HG03066 (cell line): ENCODE results near the gene FGF14.
"Not testable (repeated sequence)": the region's sequence is repeated elsewhere in the genome, so short reads cannot be mapped to it uniquely, and the experiment has no call there.

ENCODE experiments used
- ATAC-seq: cut with Tn5 transposase; IDR thresholded peaks from one replicate; pipeline ENCODE4 v1.9.1; 2021; ENCODE audit warnings: low read depth; ENCODE audit not compliant: unreplicated experiment

Gene FGF14

GRCh38 chr13:102141625-102142472 is 260.0 kb downstream of the FGF14 start:
- no peak for ATAC-seq

- no peak for ATAC-seq
Observed at GRCh38 chr13:102139626-102140025, 262.2 kb downstream of the FGF14 start.

GRCh38 chr13:102138635-102139190 is 263.1 kb downstream of the FGF14 start:
- no peak for ATAC-seq

GRCh38 chr13:102137904-102138303 is 263.9 kb downstream of the FGF14 start:
- not testable (repeated sequence) for ATAC-seq

GRCh38 chr13:102136735-102137296 is 265.0 kb downstream of the FGF14 start:
- no peak for ATAC-seq

- ATAC-seq: no peak
Observed at GRCh38 chr13:102132777-102133295, 269.0 kb downstream of the FGF14 start.

- no peak for ATAC-seq
Observed at GRCh38 chr13:102131246-102131645, 270.6 kb downstream of the FGF14 start.

GRCh38 chr13:102128216-102128810 is 273.5 kb downstream of the FGF14 start:
- no peak for ATAC-seq

- ATAC-seq: no peak
Observed at GRCh38 chr13:102127153-102127552, 274.7 kb downstream of the FGF14 start.

- ATAC-seq: no peak
Observed at GRCh38 chr13:102122147-102122546, 279.7 kb downstream of the FGF14 start.

GRCh38 chr13:102117175-102117831 is 284.5 kb downstream of the FGF14 start:
- no peak for ATAC-seq

GRCh38 chr13:102103469-102103868 is 298.4 kb downstream of the FGF14 start:
- no peak for ATAC-seq

GRCh38 chr13:102100234-102100633 is 301.6 kb downstream of the FGF14 start:
- no peak for ATAC-seq

- no peak for ATAC-seq
Observed at GRCh38 chr13:102097708-102098107, 304.1 kb downstream of the FGF14 start.

- not testable (repeated sequence) for ATAC-seq
Observed at GRCh38 chr13:102093288-102093687, 308.6 kb downstream of the FGF14 start.

GRCh38 chr13:102091231-102091630 is 310.6 kb downstream of the FGF14 start:
- ATAC-seq: no peak

- no peak for ATAC-seq
Observed at GRCh38 chr13:102090532-102090931, 311.3 kb downstream of the FGF14 start.

GRCh38 chr13:102089722-102090121 is 312.1 kb downstream of the FGF14 start:
- no peak for ATAC-seq

GRCh38 chr13:102089177-102089576 is 312.7 kb downstream of the FGF14 start:
- no peak for ATAC-seq

- ATAC-seq: no peak
Observed at GRCh38 chr13:102073251-102073650, 328.6 kb downstream of the FGF14 start.

- no peak for ATAC-seq
Observed at GRCh38 chr13:102071711-102072110, 330.1 kb downstream of the FGF14 start.
